ENCODE results near the gene ATP5PD.
"Not testable (repeated sequence)": the region's sequence is repeated elsewhere in the genome, so short reads cannot be mapped to it uniquely, and the experiment has no call there.

ATP5PD gene

DNA sequence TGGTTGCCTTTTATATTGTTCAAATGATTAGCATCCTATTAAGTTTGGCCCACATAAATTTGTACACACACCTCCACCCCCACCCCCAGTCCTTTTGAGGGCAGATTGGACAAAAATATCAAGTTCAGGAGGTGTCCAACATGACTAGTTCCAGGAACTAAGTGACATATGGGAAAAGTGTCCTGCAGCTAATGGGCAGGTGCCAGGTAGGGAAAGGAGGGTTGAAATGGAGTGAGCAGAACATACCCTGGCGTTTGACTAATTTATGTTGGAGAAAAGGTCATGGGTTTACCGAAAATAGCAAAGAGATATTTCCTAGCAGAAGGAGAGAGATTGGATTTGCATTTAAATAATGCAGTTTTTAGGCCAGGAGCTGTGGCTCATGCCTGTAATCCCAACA is 5.2 kb upstream of the ATP5PD start:
- no peak for DNase-seq (ENCODE audit: low spot score)

DNA sequence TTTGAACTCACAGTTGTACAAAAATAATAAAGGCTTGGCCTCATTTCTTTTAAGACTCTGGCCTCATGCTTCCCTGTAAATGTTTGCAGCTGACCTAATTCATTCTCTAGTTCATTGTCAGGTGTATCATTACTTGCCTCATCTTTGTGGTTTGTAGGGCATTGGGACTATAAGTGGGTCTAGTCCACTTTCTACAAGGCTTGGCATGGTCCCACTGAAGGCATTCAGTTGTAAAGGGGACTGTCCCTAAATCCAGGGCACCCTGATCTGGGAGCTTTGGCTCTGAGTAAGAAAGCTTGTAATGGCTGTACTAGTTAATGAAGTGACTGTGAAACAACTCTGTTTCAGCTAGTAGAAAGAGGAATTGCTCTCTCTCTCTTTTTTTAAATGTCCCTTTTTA is 2.9 kb upstream of the ATP5PD start:
- DNase-seq (ENCODE audit: low spot score): no peak

DNA sequence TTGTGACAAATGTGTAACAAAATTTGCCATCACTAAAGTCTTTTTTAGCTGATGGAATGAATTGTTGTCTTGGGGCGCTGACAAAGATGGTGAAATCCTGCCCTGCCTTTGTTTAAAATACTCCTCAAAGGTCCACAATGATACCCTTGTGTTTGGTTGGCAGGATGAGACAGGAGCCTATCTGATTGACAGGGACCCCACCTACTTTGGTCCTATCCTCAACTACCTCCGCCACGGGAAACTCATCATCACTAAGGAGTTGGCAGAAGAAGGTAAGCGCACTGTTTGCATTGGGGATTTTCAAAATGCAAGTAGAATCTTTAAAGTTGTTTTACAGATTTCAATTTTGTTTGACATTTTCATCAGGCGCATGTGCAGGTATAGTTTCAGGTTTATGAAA is 2.3 kb upstream of the ATP5PD start:
- DNase-seq (ENCODE audit: low spot score): no peak

DNA sequence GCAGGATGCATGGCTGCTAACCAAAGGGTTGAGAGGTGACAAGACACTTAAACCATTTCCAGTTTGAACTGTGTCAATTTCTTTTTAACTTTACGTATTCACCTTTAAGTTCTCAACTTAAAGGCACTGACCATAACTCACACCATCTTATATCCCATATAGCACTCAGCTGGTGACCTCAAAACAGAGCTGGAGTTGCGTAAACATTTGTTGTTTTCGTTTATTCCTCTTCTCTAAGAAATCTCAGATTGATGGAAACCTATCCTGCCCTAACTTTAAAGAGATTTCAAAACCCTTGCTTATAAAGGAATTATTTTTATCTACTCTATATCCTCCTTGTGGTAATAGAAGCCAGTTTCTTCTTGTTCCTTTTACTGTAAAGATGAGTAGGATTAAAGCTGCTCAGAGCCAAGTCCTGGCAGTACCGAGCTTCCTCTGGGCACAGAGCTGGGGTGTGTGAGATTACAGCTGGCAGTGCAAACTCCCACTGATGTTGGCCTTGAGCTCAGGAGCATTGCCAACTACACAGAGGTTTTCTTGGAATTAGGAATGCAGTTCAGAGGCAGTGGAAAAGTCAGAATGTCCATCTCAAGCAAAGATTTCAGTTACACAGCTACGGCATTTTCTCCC is 1.6 kb upstream of the ATP5PD start:
- DNase-seq (ENCODE audit: low spot score): no peak

DNA sequence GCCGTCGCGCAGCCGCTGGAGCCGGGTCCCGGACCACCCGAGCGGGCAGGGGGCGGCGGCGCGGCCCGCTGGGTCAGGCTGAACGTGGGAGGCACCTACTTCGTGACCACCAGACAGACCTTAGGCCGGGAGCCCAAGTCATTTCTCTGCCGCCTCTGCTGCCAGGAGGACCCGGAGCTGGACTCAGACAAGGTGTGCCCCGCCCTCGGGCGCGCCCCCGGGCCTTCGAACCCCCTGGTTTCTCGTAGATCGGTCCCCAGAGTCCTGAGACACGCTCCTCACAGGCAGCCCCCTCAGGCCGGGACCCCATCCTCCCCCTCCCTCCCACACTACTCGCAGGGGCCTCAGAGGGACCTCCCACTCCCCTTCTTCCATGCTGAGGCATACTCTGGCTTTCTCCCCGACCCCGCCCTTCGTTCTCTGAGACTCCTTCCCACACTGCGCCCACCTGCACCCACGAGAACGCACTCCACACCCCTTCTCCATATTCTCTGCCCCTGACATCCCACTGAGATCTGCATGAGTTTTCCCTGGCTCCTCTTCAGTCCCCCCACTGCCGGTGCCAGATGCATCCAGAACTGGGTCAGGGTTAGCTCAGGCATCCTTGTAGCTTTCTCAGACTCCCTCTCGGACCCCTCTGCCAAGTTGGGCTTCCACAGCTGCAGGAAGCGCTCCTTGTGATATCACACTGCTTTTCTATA is 779 bp upstream of the ATP5PD start:
- peak; percentile 12 for DNase-seq (ENCODE audit: low spot score)

DNA sequence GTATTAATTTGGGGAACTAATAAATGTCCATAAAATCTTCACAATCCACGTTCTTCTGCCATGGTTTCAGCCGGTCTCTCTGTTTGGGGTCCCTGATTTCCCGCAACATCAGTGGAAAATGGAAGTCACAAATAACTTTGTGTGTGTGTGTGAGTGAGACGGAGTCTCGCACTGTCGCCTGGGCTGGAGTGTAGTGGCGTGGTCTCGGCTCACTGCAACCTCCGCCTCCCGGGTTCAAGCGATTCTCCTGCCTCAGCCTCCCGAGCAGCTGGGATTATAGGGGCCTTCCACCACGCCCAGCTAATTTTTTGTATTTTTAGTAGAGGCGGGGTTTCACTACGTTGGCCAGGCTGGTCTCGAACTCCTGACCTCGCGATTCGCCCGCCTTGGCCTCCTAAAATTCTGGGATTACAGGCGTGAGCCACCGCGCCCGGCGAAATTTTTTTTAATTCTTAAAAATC is 793 bp downstream of the ATP5PD start:
- not testable (repeated sequence) for DNase-seq (ENCODE audit: low spot score)

DNA sequence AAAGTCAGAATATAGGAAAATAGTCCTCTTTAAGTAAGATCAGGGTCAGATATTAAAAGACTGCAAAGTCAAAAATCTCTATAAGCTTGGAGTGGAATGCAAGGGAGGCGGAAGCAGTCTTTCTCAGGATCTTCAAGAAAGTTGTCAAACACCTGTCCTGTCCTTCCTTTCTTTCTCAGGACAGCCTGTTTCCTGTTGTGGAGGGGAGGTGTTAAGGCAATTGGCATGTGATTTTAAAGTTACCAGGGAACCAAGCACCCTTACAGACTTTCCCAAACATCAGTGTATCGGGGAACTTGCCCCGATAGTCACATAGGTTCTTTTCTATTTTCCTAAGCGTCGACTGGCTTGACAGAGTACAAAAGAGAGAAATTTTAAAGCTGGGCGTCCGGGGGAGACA is 2.1 kb downstream of the ATP5PD start:
- no peak for DNase-seq (ENCODE audit: low spot score)

DNA sequence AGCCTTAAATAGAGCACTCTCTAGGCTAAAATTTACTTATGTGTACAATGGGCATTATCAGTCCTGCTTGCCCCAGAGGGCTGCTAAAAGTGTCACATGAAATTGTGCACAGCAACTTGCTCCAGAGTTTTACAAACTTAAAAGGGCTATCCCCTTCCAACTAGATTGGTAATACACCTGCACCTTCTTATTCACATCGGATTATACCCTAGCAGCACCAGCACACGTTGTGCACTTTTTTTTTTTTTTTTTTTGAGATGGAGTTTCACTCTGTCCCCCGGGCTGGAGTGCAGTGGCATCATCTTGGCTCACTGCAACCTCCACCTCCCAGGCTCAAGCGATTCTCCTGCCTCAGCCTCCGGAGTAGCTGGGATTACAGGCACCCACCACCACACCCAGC is 3.0 kb downstream of the ATP5PD start:
- not testable (repeated sequence) for DNase-seq (ENCODE audit: low spot score)

DNA sequence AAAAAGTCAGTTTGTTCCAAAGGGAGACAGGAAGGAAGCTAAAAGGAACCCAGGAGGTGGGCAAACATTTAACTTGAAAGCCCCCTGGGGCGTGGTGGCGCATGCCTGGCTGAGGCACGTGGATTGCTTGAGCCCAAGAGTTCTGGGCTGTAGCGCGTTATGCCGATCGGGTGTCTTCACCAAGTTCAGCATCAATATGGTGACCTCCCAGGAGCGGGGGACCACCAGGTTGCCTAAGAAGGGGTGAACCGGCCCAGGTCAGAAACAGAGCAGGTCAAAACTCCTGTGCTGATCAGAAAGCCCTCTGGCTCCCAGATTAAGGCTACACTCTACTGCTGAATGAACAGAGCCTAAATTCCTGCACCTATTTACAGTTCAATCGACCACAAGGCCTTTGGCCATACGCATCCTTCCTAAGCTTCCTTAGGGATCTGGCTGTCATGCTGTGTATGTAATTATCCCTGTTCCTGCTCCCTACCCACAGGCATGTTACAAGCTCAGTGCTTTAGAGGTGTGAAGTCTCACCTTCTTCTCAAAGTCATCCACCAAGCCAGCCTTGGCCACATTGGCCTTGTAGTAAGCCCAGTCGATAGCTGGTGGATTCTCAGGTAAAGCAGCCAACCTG is 5.0 kb downstream of the ATP5PD start:
- no peak for DNase-seq (ENCODE audit: low spot score)

DNA sequence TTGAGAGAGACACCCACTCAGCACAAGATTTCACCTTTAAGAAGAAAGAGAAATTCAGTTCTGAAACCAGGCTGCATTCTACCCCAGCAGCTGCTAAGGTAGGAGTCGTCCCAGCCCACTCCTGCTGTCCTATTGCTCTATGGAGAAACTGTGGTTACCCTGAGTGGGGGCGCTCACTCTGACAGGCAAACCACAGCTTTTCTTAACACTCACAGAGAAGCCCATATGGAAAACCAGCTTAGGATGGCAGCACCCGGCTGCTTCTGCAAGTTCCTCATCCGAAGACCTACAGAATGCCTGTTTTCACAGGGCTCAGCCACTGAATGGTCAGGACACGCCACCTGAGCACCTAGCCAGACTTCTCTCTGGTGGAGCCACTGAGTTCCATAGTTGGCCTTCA is 7.5 kb downstream of the ATP5PD start:
- DNase-seq (ENCODE audit: low spot score): no peak

DNA sequence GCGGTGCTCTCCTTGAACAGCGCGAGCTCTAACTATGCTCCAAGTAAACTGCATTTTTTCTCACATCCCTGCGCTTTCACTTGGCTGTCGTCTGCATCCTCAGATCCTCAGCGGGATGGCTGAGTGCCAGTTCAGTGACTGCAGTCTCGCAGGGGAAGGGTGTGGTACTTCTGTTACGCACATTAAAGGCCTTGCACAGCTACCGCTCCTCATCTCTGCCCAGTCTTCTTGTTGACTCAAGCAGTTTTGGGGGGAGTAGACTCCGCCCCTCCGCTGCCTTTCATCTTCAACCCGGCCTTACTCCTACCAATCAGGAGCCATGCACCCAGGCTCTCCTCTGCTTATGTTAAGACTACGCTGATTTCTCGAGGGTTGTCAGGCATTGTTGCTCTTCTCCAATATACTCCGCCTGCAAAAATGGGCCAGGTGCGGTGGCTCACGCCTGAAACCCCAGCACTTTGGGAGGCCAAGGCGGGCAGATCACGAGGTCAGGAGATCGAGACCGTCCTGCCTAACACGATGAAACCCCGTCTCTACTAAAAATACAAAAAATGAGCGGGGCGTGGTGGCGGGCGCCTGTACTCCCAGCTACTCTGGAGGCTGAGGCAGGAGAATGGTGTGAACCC is 10.0 kb downstream of the ATP5PD start:
- DNase-seq (ENCODE audit: low spot score): peak; percentile 95

DNA sequence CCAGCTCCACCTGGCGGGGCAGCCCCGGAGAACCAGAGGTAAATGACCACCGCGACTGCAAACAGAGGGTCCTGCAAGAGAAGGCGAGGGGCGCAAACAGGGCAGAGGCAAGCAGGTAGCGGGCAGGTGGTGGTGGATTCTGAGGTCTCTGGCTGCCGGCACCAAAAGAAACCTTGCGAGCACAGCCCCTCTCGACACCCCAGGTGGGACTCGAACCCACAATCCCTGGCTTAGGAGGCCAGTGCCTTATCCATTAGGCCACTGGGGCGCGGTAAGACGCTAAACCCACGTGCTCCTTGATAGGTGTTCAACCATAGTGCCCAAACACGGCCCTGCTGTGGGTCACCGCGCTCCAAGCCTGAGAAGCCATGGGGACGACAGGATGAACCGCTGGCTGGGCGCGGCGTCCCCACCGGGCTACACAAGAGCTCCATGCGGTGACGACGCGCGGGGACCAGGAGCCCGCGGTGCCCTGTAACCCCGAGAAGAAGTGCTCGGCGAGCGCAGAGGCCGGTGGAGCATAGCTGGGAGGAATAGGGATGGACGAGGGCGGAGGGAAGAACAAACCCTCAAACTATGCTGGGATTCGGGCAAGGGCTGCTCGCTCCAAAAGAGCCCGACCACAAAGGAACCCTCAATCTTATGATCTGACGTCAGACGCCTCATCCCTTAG is 12.4 kb downstream of the ATP5PD start:
- DNase-seq (ENCODE audit: low spot score): peak; percentile 80

DNA sequence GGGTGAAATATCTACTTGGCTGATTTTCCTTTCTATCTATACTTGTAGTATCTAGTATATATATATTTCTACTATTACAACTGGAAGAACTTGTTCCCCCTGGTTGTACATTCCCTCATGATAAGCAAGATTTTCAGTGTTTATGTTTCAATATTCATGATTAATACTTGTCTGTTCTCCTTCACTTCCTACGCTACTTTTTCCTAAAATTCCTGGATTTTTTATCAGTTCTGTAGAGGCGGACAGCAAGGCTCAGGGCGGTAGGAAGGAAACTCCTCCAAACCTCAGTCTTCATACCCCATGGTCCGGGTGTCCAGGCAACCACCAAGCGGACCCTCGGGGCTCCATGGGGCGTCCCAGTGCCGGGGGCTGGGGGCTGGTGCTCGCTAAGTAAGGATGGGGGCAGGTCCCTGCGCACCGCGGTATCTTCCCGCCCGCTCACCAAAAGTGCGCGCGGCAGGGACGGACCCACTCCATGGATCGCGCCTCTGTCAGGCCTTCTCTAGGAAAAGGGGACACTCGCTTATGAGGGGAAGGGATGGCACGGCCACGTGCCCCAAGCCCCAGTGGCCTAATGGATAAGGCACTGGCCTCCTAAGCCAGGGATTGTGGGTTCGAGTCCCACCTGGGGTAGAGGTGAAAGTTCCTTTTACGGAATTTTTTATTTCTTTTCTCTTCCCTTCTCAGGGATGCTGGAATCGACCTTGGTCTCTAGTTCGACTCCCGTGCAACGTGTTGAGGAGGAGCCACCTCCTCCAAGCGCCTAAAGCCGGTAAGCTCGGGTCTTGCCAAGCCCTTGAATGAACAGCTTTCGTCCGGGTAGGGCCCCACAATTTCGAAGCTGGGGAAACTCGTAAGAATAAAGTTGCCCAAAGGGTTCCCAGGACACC is 13.2 kb downstream of the ATP5PD start:
- DNase-seq (ENCODE audit: low spot score): peak; percentile 75

DNA sequence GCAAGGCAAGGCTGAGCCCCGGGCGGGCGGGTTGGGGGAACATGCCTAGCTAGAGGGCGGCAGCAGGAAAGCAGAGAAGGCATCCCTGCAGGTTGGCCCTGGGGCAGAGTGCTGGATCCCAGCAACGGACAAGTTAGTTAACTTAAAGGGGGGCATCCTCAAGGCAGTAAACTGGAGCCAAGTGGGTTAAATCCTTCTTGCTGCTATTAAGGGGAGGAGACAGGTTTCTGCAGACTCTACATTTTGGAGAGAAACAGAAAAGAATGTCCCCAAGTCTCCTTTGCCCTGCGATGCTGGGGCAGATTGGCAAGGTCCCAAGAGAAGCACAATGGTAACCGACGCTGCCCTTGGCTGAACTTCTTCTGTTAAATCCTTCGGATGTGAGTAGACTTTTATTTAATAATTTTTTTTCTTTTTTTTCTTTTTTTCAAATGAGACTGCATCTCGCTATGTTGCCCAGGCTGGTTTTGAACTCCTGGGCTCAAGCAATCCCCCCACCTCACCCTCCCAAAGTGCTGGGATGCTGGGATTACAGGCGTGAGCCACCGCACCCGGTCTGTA is 14.0 kb downstream of the ATP5PD start:
- no peak for DNase-seq (ENCODE audit: low spot score)

DNA sequence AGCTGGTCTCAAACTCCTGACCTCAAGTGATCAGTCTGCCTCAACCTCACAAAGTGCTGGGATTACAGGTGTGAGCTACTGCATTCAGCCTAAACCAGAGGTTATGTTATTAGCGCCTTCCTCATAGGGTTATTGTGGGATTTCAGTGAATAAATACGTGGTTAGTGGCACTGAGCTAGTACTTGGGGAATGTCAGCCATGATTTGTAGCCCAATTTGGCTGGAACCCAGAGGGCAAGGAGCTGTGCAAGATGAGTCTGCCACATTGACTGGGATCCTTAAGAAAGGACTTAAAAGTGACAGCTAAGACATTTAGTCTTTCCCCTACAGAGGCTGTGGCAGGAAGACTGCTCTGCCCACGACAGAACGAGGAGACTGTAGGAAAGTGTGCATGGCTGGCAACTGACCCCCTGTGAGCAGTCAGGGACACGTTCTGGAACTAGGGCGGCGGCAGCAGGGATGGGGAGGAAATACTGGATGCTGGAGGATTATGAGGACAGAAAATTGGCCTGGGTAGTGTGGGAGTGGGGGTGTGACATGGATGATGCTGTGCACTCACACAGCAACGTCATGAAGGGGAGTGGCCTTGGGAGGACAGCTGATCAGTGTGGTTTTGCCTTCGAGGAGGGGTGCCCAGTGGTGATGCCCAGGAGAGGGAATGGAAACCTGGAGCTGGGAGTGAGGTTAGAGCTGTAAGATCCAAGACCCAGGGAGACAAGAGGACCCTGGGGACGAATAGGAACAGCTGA is 14.6 kb downstream of the ATP5PD start:
- DNase-seq (ENCODE audit: low spot score): peak; percentile 51

DNA sequence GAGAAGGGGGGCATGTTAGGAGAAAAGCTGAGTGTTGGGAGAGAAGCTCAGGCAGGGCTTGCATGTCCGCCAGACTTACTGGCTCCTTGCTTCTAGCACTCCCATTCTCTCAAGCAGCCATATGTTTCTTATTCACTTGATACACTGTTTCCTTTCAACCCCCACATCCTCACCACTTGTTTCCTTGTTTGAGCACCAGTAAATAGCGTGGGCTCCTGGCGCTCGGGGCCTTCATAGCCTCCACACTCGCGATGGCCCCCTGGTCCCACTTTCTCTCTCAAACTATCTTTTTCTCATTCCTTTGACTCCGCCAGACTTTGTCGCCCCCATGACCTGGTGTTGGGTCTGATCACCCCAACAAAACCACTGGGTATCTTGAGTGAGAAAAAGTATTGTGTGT is 16.6 kb downstream of the ATP5PD start:
- DNase-seq (ENCODE audit: low spot score): no peak

DNA sequence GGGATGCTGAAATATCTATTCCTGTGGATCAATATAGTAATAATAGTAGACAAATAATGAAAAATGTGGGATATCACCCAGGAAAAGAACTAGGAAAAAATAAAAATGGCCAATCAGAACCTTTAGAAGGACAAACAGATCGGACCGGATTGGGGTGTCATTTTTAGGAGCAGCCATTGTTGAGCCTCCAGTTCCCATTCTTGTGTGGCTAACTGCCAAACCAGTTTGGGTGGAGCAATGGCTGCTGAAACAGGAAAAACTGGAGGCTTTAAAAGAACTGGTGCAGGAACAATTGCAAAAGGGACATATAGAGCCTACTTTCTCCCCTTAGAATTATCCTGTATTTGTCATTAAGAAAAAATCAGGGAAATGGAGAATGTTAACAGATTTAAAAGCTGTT is 20.1 kb downstream of the ATP5PD start:
- DNase-seq (ENCODE audit: low spot score): not testable (repeated sequence)

DNA sequence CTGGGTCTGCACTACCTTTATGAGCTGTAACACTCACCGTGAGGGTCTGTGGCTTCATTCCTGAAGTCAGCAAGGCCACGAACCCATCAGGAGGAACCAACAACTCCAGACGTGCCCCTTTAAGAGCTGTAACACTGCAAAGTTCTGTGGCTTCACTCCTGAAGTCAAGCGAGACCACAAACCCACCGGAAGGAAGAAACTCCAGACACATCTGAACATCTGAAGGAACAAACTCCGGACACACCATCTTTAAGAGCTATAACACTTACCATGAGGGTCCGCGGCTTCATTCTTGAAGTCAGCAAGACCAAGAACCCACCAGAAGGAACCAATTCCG is 21.4 kb downstream of the ATP5PD start:
- DNase-seq (ENCODE audit: low spot score): not testable (repeated sequence)

DNA sequence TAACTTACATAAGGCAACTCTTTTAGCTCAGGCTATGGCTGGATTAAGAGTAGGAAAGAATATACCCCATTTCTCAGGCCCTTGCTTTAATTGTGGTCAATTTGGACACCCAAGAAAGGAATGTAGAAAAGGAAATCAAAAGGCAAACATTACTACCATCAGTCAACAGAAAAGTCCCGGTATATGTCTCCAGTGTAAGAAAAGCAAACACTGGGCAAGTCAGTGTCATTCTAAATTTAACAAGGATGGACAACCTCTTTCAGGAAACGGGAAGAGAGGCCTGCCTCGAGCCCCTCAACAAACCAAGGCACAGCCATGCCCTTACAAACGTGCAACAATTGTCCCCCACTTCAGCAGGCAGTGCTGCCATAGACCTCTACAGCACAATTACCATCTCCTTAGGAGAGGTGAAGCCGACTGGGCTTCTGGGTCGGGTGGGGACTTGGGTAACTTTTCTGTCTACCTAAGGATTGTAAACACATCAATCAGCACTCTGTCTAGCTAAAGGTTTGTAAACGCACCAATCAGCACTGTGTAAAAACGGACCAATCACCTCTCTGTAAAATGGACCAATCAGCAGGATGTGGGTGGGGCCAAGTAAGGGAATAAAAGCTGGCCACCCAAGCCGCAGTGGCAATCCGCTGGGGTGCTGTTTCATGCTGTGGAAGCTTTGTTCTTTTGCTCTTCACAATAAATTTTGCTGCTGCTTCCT is 21.9 kb downstream of the ATP5PD start:
- DNase-seq (ENCODE audit: low spot score): no peak
